Measurements from ENCODE around the gene RGS12. TPM values are rescaled to one million over a fixed set of nuclear protein-coding genes. Genes with fewer than 3 reads are reported as not detected.

The RGS12 gene
- total RNA-seq, 4 donors from 2014 or later, result 14.6 to 25.1 (median 20.9) TPM

DNA sequence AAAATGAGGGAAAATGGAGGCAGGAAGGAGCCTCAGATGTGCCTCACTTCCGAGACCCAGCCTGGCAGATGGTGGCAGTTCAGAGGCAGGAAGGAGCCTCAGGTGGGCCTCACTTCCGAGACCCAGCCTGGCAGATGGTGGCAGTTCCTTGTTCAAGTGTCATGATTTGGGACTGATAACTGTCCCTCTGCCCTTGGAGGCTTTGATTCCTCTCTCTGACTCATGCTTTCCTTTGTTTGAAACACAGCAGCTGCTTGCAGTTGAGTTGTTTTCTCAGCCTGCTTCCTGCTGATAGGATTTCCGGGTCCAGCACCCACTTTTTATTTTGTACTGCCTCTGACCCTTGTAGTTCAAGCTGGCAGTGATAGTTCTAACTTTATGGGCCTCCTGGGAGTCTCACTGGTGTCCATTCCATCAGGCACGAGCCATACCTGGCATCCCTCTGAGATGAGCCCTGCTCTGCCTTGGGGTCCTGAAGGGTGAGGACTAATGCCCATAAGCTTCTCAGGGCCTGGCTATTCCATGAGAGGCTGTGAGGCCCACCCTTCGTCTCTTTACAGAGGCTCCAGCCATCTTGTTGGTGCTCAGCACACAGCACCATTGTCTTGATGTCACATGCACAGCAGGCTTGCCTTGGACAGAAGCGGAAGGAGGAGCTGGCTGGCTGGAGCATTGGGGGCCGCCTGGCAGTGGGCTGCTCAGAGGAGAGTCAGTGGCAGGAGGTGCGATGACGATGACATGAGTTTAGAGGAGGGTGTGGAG, 13.0 kb downstream of the RGS12 start:
- no peak for TF ChIP-seq CTCF (IDR thresholded peaks at IDR 0.05)
- TF ChIP-seq POLR2A (IDR thresholded peaks at IDR 0.05), result no peak
- no peaks in the 10 kb centered on the region for H3K9me3 ChIP-seq
- 75 to 76% methylated on average over 9 of the region's 9 CpGs for WGBS, 2 donors
- intact Hi-C loops (cut with DNase I), result no loop called here
- H3K27ac ChIP-seq, result no peak overlapping the region
- H3K36me3 ChIP-seq, result no peaks in the 10 kb centered on the region
- peaks cover 0 to 21% of the 10 kb centered on the region in 2 donors for H3K4me1 ChIP-seq
- H3K27me3 ChIP-seq, result no peaks in the 10 kb centered on the region
- DNase-seq, result peak in 1 of 2 donors; percentile 1
- no peak overlapping the region for H3K4me3 ChIP-seq (replicated peaks in 1 of 3)

GRCh38 chr4:3306450-3306849, 13.6 kb downstream of the RGS12 start:
- intact Hi-C loops (cut with DNase I), result no loop called here
- DNase-seq, result peak in 1 of 2 donors; percentile 0
- 84 to 85% methylated on average over 7 to 8 of the region's 8 CpGs for WGBS, 2 donors
- H3K27ac ChIP-seq, result no peak overlapping the region
- H3K27me3 ChIP-seq, result no peaks in the 10 kb centered on the region
- H3K4me3 ChIP-seq (replicated peaks in 1 of 3), result no peak overlapping the region
- TF ChIP-seq POLR2A (IDR thresholded peaks at IDR 0.05) (no peak), CTCF (IDR thresholded peaks at IDR 0.05) (no peak)
- no peaks in the 10 kb centered on the region for H3K9me3 ChIP-seq
- no peaks in the 10 kb centered on the region for H3K36me3 ChIP-seq
- peaks cover 0 to 21% of the 10 kb centered on the region in 2 donors for H3K4me1 ChIP-seq

DNA sequence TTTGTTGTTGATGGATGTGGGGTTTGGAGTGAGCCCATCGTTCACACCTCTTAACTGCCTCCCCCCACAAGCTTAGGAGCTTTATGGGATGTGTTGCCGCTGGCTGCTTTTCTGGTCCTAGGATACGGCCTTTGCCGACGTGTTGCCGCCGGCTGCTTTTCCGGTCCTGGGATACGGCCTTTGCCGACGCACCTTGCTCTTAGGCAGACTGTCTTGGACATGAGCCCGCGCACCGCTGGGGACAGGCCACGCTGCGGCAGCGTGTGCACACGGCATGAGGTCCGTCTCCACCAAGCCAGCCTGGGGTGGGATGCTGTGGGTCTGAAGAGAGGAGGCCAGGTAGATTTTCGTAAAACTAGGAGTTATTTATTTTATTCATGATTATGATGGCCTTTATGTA, 14.2 kb downstream of the RGS12 start:
- 87 to 92% methylated on average over 20 of the region's 20 CpGs for WGBS, 2 donors
- H3K9me3 ChIP-seq, result no peaks in the 10 kb centered on the region
- no peak overlapping the region for H3K27ac ChIP-seq
- H3K4me3 ChIP-seq (replicated peaks in 1 of 3), result no peak overlapping the region
- intact Hi-C loops (cut with DNase I), result no loop called here
- no peaks in the 10 kb centered on the region for H3K36me3 ChIP-seq
- H3K4me1 ChIP-seq, result peaks cover 0 to 21% of the 10 kb centered on the region in 2 donors
- DNase-seq, result peak in 1 of 2 donors; percentile 1
- H3K27me3 ChIP-seq, result no peaks in the 10 kb centered on the region
- TF ChIP-seq CTCF (IDR thresholded peaks at IDR 0.05) (no peak), POLR2A (IDR thresholded peaks at IDR 0.05) (no peak)

DNA sequence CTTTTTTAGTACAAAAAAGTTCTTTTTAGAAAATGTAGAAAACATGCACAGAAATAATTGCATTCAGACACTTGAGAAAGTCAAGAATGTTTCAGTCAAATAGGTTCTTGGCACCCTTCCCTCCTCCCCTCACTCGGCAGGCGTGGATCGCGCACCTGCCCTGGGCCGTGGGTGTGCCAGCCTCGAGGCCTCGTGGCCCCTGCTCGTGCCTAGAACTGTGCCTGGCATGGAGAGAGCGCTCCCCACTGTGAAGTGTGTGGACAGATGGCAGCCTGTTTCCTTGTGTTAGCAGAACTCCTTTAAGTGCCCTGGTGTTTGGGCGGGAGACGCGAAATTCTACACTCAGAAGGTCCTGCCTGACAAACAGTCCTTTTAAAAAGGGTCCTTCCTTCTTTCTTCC, 14.7 kb downstream of the RGS12 start:
- H3K27me3 ChIP-seq, result no peaks in the 10 kb centered on the region
- no peak overlapping the region for H3K27ac ChIP-seq
- intact Hi-C loops (cut with DNase I), result no loop called here
- DNase-seq, result peak in 1 of 2 donors; percentile 2
- 72 to 77% methylated on average over 12 of the region's 12 CpGs for WGBS, 2 donors
- H3K36me3 ChIP-seq, result no peaks in the 10 kb centered on the region
- TF ChIP-seq POLR2A (IDR thresholded peaks at IDR 0.05) (no peak), CTCF (IDR thresholded peaks at IDR 0.05) (no peak)
- H3K4me1 ChIP-seq, result peaks cover 0 to 21% of the 10 kb centered on the region in 2 donors
- no peak overlapping the region for H3K4me3 ChIP-seq (replicated peaks in 1 of 3)
- H3K9me3 ChIP-seq, result no peaks in the 10 kb centered on the region

DNA sequence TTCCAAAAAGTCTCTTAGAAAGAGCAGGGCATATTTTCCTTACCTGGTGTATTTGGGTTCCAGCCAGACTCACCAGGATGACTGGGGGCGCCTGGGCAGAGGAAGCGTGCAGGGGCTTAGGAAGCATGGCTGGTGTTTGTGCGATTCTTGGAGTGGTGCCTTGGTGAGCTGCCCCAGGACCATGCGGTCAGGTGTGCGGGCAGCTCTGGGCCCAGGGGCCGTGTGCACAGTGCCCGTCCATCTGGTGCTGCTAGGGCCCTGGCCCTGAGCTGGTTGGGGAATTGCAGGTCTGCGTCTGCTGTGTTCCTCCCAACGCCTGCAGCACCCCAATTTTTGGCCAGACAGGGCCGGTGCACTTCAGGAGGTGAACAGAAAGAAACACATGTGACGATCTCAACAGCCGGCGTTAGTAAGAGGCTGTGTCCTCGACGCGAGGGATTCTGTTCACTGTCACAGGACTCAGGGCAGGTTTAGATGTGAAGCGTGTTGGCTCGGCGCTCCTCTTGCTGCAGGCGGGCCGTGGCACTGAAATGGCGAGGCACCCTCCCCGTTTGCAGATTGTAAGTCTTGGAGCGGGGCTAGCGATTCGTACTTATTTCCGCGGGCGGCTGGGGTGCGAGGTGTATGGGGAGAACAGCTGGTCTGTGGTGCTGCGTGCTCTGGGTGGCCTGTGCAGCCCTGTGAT, 15.2 kb downstream of the RGS12 start:
- TF ChIP-seq CTCF (IDR thresholded peaks at IDR 0.05), result no peak
- TF ChIP-seq POLR2A (IDR thresholded peaks at IDR 0.05), result no peak
- Histone ChIP-seq H3K4me1 (peaks cover 0 to 21% of the 10 kb centered on the region in 2 donors), H3K9me3 (no peaks in the 10 kb centered on the region), H3K27me3 (no peaks in the 10 kb centered on the region), H3K36me3 (no peaks in the 10 kb centered on the region), H3K27ac (no peak overlapping the region), H3K4me3 (replicated peaks in 1 of 3) (no peak overlapping the region)
- peak in 1 of 2 donors; percentile 2 for DNase-seq
- 91 to 95% methylated on average over 23 to 31 of the region's 31 CpGs for WGBS, 2 donors
- intact Hi-C loops (cut with DNase I), result no loop called here

Measured in thyroid gland (tissue), 4 donors.